Subcutaneous adipose tissue (tissue), 4 donors: ENCODE data around the gene ANKRD24. TPM values are rescaled to one million over a fixed set of nuclear protein-coding genes. Genes with fewer than 3 reads are reported as not detected.

ENCODE experiments used
- total RNA-seq, 4 donors: library from RNA; depleted of rRNA; stranded (reverse); fragments of >200 nt; gene quantifications; one replicate each; pipeline ENCODE4 v1.1.0, GENCODE V29; 2016
- TF ChIP-seq, protein P1 (sequence below): fragments of 450-650 bp; IDR thresholded peaks from one replicate; pipeline ENCODE4 v1.5.1; 2016; ENCODE audit warnings: low read depth, mild to moderate bottlenecking, control low read depth, antibody characterized with exemption, moderate library complexity

The ANKRD24 gene
- total RNA-seq, 4 donors from 2014 or later, result 0.68 to 2.9 (median 1.6) TPM

DNA sequence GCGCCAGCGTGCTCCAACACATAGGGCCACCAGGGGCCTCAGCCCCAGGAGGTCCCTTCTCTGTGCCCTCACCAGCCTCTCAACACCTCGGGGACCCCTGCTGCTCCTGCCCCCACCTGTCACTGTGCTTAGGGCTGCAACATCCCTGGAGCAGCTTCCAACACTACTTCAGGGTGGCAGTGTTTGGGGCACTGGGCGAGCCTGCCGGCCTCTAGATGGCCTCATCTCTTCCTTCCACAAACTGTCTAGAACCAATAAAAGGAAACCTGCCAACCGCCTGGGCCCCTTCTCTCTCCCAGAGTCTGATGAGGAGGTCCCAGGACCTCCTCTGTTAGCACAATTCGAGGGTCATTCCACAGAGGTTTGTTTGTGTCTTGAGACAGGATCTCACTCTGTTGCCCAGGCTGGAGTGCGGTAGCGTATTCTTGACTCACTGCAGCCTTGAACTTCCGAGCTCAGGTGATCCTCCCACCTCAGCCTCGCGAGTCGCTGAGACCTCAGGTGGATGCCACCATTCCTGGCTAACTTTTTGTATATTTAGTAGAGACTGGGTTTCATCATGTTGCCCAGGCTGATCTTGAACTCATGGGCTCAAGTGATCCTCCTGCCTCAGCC lies 86.4 kb downstream of the ANKRD24 start:
- TF ChIP-seq, protein P1, sequence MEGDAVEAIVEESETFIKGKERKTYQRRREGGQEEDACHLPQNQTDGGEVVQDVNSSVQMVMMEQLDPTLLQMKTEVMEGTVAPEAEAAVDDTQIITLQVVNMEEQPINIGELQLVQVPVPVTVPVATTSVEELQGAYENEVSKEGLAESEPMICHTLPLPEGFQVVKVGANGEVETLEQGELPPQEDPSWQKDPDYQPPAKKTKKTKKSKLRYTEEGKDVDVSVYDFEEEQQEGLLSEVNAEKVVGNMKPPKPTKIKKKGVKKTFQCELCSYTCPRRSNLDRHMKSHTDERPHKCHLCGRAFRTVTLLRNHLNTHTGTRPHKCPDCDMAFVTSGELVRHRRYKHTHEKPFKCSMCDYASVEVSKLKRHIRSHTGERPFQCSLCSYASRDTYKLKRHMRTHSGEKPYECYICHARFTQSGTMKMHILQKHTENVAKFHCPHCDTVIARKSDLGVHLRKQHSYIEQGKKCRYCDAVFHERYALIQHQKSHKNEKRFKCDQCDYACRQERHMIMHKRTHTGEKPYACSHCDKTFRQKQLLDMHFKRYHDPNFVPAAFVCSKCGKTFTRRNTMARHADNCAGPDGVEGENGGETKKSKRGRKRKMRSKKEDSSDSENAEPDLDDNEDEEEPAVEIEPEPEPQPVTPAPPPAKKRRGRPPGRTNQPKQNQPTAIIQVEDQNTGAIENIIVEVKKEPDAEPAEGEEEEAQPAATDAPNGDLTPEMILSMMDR, result no peak

DNA sequence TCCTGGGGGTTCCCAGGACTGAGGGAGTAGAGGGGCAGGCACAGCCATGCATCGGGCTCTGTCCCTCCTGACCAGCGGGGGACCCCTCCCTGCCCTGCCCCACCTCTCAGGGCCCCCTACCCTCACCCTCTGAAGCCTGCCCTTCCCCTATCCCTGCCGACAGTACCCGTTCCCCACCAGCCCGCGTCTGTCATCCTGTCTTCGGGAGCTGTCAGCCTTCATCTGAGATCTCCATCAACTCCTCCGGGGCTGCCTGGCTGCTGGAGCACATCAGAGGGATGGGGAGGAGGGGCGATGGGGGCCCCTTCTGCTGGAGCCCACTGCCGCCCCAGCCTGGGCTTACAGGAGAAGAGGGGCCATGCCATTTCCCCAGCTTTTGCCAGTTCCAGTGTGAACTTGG lies 90.4 kb downstream of the ANKRD24 start:
- TF ChIP-seq, protein P1, result no peak

Other genes starting within 250 kb of the ANKRD24 start
- not detected for gene NMRK2, start 249.6 kb upstream of the ANKRD24 start, total RNA-seq
- 10 to 100 TPM; 25.4 to 68.8 (median 44.5) TPM for gene DAPK3, start 211.6 kb upstream of the ANKRD24 start, total RNA-seq
- gene EEF2, start 197.2 kb upstream of the ANKRD24 start, total RNA-seq, result 1,000 to 10,000 TPM in 3 of 4 donors, 100 to 1,000 TPM in 1; 784 to 3,342 (median 1,545) TPM
- 10 to 100 TPM in 3 of 4 donors, 1 to 10 TPM in 1; 7.7 to 50.4 (median 16.1) TPM for gene PIAS4, start 175.0 kb upstream of the ANKRD24 start, total RNA-seq
- gene ZBTB7A, start 115.8 kb upstream of the ANKRD24 start, total RNA-seq, result 10 to 100 TPM; 14.2 to 63.9 (median 28.7) TPM
- 10 to 100 TPM; 39.3 to 66.1 (median 56.3) TPM for gene MAP2K2, start 58.6 kb upstream of the ANKRD24 start, total RNA-seq
- not detected for gene CREB3L3, start 29.1 kb upstream of the ANKRD24 start, total RNA-seq
- gene SIRT6, start 126 bp upstream of the ANKRD24 start, total RNA-seq, result 10 to 100 TPM; 12.6 to 28.3 (median 15.6) TPM
- gene EBI3, start 46.8 kb downstream of the ANKRD24 start, total RNA-seq, result 10 to 100 TPM in 1 of 4 donors, 1 to 10 TPM in 3; 2.0 to 20.7 (median 8.0) TPM
- 10 to 100 TPM; 10.7 to 21.5 (median 17.5) TPM for gene YJU2, start 64.4 kb downstream of the ANKRD24 start, total RNA-seq
- not detected for gene SHD, start 96.6 kb downstream of the ANKRD24 start, total RNA-seq
- under 1 TPM in 1 of 4 donors, not detected in 3; 0.34 TPM for gene TMIGD2, start 119.7 kb downstream of the ANKRD24 start, total RNA-seq
- not detected for gene FSD1, start 121.9 kb downstream of the ANKRD24 start, total RNA-seq
- gene STAP2, start 156.1 kb downstream of the ANKRD24 start, total RNA-seq, result 1 to 10 TPM; 1.5 to 2.9 (median 1.8) TPM
- gene MPND, start 160.9 kb downstream of the ANKRD24 start, total RNA-seq, result 10 to 100 TPM in 1 of 4 donors, 1 to 10 TPM in 3; 3.8 to 13.2 (median 8.4) TPM
- gene SH3GL1, start 217.9 kb downstream of the ANKRD24 start, total RNA-seq, result 10 to 100 TPM; 28.7 to 43.9 (median 36.4) TPM
- 10 to 100 TPM in 1 of 4 donors, 1 to 10 TPM in 3; 4.8 to 13.0 (median 6.3) TPM for gene CHAF1A, start 220.0 kb downstream of the ANKRD24 start, total RNA-seq